IMR-90 (cell line): Measurements from ENCODE around the gene TTC3. TPM values are rescaled to one million over a fixed set of nuclear protein-coding genes. Genes with fewer than 3 reads are reported as not detected.

Experiments used
- ATAC-seq: fragments of 200-7000 bp; cut with Tn5 transposase; 2 replicates; pipeline ENCODE4 v1.9.1; 2020; ENCODE audit warnings: low read depth, mild to moderate bottlenecking, moderate library complexity
- BruUV-seq: library from RNA; stranded (reverse); fragments of 400-500 nt; replicated peaks from 2 replicates; lab custom pipeline; 2021; lab: Mats Ljungman, UMichigan
- CTCF ChIA-PET: fragments of 300-600 bp; formaldehyde crosslinking; extraction: SDS; loops from one replicate; lab custom pipeline; 2021; ENCODE audit warnings: antibody characterized with exemption; lab: Yijun Ruan, JAX
- POLR2A ChIA-PET: fragments of 300-600 bp; sonication (Branson Sonifier 250); formaldehyde crosslinking; loops from one replicate; lab custom pipeline; 2022; ENCODE audit warnings: antibody characterized with exemption; ENCODE audit not compliant: unreplicated experiment; lab: Charles Lee
- DNase-seq: peaks from one replicate; pipeline ENCODE4 v3.0.0; 2013
- H2AFZ ChIP-seq: replicated peaks from 2 replicates; pipeline ENCODE3; 2013; ENCODE audit warnings: low read length, mild to moderate bottlenecking; ENCODE audit not compliant: poor library complexity
- H2AK5ac ChIP-seq: 2 replicates; pipeline ENCODE4 v1.6.1; 2013; ENCODE audit warnings: low read depth, low read length, inconsistent platforms
- H2AK9ac ChIP-seq: replicated peaks from 2 replicates; pipeline ENCODE3; 2013; ENCODE audit warnings: mild to moderate bottlenecking, low read depth, low read length, moderate library complexity; ENCODE audit not compliant: poor library complexity
- H2BK120ac ChIP-seq: 2 replicates; pipeline ENCODE4 v1.6.1; 2013; ENCODE audit warnings: low read depth, low read length, inconsistent platforms
- H2BK15ac ChIP-seq: 3 replicates; pipeline ENCODE4 v1.6.1; 2013; ENCODE audit warnings: low read depth, low read length, inconsistent platforms
- H2BK20ac ChIP-seq: 2 replicates; pipeline ENCODE4 v1.6.1; 2013; ENCODE audit warnings: low read depth, mild to moderate bottlenecking, inconsistent platforms, low read length, moderate library complexity
- H2BK5ac ChIP-seq: 2 replicates; pipeline ENCODE4 v1.6.1; 2013; ENCODE audit warnings: mild to moderate bottlenecking, low read depth, low read length, inconsistent platforms; ENCODE audit not compliant: poor library complexity, severe bottlenecking
- H3K14ac ChIP-seq: replicated peaks from 2 replicates; pipeline ENCODE4 v1.6.1; 2013; ENCODE audit warnings: low read depth, low read length, inconsistent platforms
- H3K18ac ChIP-seq: 2 replicates; pipeline ENCODE4 v1.6.1; 2013; ENCODE audit warnings: low read depth, low read length, control low read depth
- H3K23ac ChIP-seq: 2 replicates; pipeline ENCODE4 v1.6.1; 2013; ENCODE audit warnings: low read depth, low read length, inconsistent platforms
- H3K27ac ChIP-seq: 2 replicates; pipeline ENCODE4 v1.5.1; 2013; ENCODE audit warnings: mild to moderate bottlenecking, control low read depth, low read length; ENCODE audit not compliant: insufficient read depth
- H3K27me3 ChIP-seq: 2 replicates; pipeline ENCODE4 v1.6.1; 2013; ENCODE audit warnings: low read length; ENCODE audit not compliant: control insufficient read depth, insufficient read depth
- H3K36me3 ChIP-seq: 2 replicates; pipeline ENCODE4 v1.6.1; 2013; ENCODE audit warnings: low read length, mixed read lengths; ENCODE audit not compliant: control insufficient read depth, insufficient read depth
- H3K4ac ChIP-seq: 2 replicates; pipeline ENCODE4 v1.6.1; 2013; ENCODE audit warnings: low read depth, low read length, inconsistent platforms
- H3K4me1 ChIP-seq: 2 replicates; pipeline ENCODE4 v1.6.1; 2013; ENCODE audit warnings: low read length, mixed read lengths; ENCODE audit not compliant: control insufficient read depth, insufficient read depth
- H3K4me2 ChIP-seq: 2 replicates; pipeline ENCODE4 v1.6.1; 2013; ENCODE audit warnings: low read depth, mild to moderate bottlenecking, control low read depth, low read length, moderate library complexity
- H3K4me3 ChIP-seq: 2 replicates; pipeline ENCODE4 v1.5.1; 2013; ENCODE audit warnings: low read depth, mild to moderate bottlenecking, control low read depth, low read length, moderate library complexity; ENCODE audit not compliant: insufficient read depth
- H3K56ac ChIP-seq: 2 replicates; pipeline ENCODE4 v1.6.1; 2013; ENCODE audit warnings: low read length, inconsistent platforms; ENCODE audit not compliant: insufficient read depth; ENCODE audit errors: extremely low read depth
- H3K79me1 ChIP-seq, 2 experiments: 2 replicates each; pipeline ENCODE4 v1.6.1; 2013; ENCODE audit warnings: low read length in 2 of 2, inconsistent platforms in 1 of 2, low read depth in 1 of 2
- H3K9ac ChIP-seq: 2 replicates; pipeline ENCODE4 v1.6.1; 2013; ENCODE audit warnings: low read depth, low read length, control low read depth
- H3K9me1 ChIP-seq: 2 replicates; pipeline ENCODE4 v1.6.1; 2013; ENCODE audit warnings: low read length, inconsistent platforms; ENCODE audit not compliant: insufficient read depth
- H3K9me3 ChIP-seq: 2 replicates; pipeline ENCODE4 v1.6.1; 2013; ENCODE audit warnings: low read length; ENCODE audit not compliant: control insufficient read depth, insufficient read depth
- H4K20me1 ChIP-seq: 2 replicates; pipeline ENCODE4 v1.6.1; 2013; ENCODE audit warnings: low read length, inconsistent platforms; ENCODE audit not compliant: insufficient read depth
- H4K5ac ChIP-seq: 2 replicates; pipeline ENCODE4 v1.6.1; 2013; ENCODE audit warnings: mild to moderate bottlenecking, low read depth, low read length, control low read depth
- H4K8ac ChIP-seq, 2 experiments: 2 replicates each; pipeline ENCODE4 v1.6.1; 2013; ENCODE audit warnings: low read depth in 2 of 2, low read length in 2 of 2, control low read depth in 1 of 2, inconsistent platforms in 1 of 2
- H4K91ac ChIP-seq: 2 replicates; pipeline ENCODE4 v1.6.1; 2013; ENCODE audit warnings: low read depth, low read length, inconsistent platforms; ENCODE audit not compliant: insufficient read depth
- MAFK ChIP-seq: IDR thresholded peaks from 2 replicates; pipeline ENCODE4 v1.6.1; 2012; ENCODE audit warnings: low read depth, low read length, improper control_type of control experiment
- POLR2A ChIP-seq: IDR thresholded peaks from 2 replicates; pipeline ENCODE4 v1.6.1; 2012; ENCODE audit warnings: mild to moderate bottlenecking, low read depth, low read length
- RCOR1 ChIP-seq: IDR thresholded peaks from 2 replicates; pipeline ENCODE4 v1.6.1; 2012; ENCODE audit warnings: mild to moderate bottlenecking, low read length, improper control_type of control experiment; ENCODE audit not compliant: insufficient replicate concordance
- RFX5 ChIP-seq: IDR thresholded peaks from 2 replicates; pipeline ENCODE4 v1.8.0; 2012; ENCODE audit warnings: low read depth, mild to moderate bottlenecking, low read length, moderate library complexity
- SMC3 ChIP-seq: fragments of 150-350 bp; IDR thresholded peaks from 2 replicates; pipeline ENCODE4 v1.6.1; 2016; ENCODE audit warnings: low read depth, mild to moderate bottlenecking, antibody characterized with exemption, low read length, moderate library complexity
- WGBS, 2 experiments: methylation state at CpG; one replicate each; pipeline versions ENCODE4 v1.1.5 to v1.1.7; 2013; ENCODE audit warnings: missing lambda C conversion rate in 2 of 2; ENCODE audit not compliant: insufficient read length in 1 of 2; ENCODE audit errors: extremely low coverage in 2 of 2; 5-methylcytosine and 5-hydroxymethylcytosine counted together
- dilution Hi-C: fragments of 300-500 bp; cut with HindIII; formaldehyde crosslinking; loops from one replicate; pipeline ENCODE4 v1.14.3; 2018; ENCODE audit warnings: low sequenced_read_pairs; ENCODE audit not compliant: unreplicated experiment
- in situ Hi-C: fragments of 300-500 bp; cut with MboI; formaldehyde crosslinking; loops from 3 replicates; pipeline ENCODE4 v1.14.3; 2019; ENCODE audit warnings: low sequenced_read_pairs, inconsistent platforms, mixed read lengths
- intact Hi-C: fragments of 100-400 bp; cut with micrococcal nuclease; formaldehyde crosslinking; loops from 2 replicates; pipeline ENCODE4 v1.10.0; 2022
- polyA plus RNA-seq, 3 experiments: library from polyadenylated mRNA; depleted of rRNA; stranded (reverse); fragments of >200 nt; gene quantifications; 2 replicates each; pipeline ENCODE4 v1.2.3, GENCODE V29; 2012; ENCODE audit warnings: low replicate concordance in 1 of 3
- total RNA-seq: library from RNA; depleted of rRNA; stranded (reverse); fragments of >200 nt; gene quantifications from 2 replicates; pipeline ENCODE4 v1.2.3, GENCODE V29; 2012

TTC3 gene
- total and polyA plus RNA-seq, 2 of the 4 experiments (the other 2 are of a cell fraction), result 96.7 to 293 TPM

DNA sequence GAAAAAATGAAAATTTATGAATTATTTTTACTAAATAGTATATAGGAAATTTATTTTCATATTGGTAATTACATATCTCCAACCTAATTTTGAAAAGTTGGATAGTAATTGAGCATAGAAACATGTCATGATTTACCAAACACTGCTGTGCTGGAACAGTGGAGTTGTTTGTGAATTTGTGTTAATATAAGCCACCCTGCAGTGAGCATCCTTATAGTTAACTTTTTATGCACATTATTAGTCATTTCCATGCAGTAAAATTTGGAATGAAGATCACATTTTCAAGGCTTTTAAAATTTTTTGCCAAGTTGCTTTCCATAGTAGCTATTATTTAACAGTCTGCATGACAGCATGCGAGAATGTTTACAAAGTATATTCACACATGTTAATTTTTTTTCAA is 115.8 kb downstream of the TTC3 start:
- CTCF ChIA-PET, result no interaction called here
- H2AFZ ChIP-seq, result no peak overlapping the region
- H4K8ac ChIP-seq, result no peak overlapping the region
- H3K18ac ChIP-seq, result no peak overlapping the region
- no peak overlapping the region for H2AK5ac ChIP-seq
- H3K9ac ChIP-seq, result no peak overlapping the region
- H2BK5ac ChIP-seq, result no peak overlapping the region
- H3K56ac ChIP-seq, result no peak overlapping the region
- peaks cover 46% of the 10 kb centered on the region for H3K36me3 ChIP-seq
- H3K27me3 ChIP-seq, result no peaks in the 10 kb centered on the region
- in situ Hi-C loops (no loop called here), intact Hi-C loops (no loop called here), dilution Hi-C loops (no loop called here)
- TF ChIP-seq RCOR1, result no peak
- no peak for TF ChIP-seq MAFK
- no peak for TF ChIP-seq SMC3
- TF ChIP-seq RFX5, result no peak
- no peak for TF ChIP-seq POLR2A
- H2BK20ac ChIP-seq, result no peak overlapping the region
- no peak for DNase-seq
- H3K14ac ChIP-seq, result no peak overlapping the region
- H3K4ac ChIP-seq, result no peak overlapping the region
- no peak overlapping the region for H3K4me2 ChIP-seq
- no peak overlapping the region for H4K5ac ChIP-seq
- POLR2A ChIA-PET, result no interaction called here
- no peak overlapping the region for H4K91ac ChIP-seq
- peaks cover 16 to 19% of the 10 kb centered on the region in 2 experiments for H3K79me1 ChIP-seq
- no TSS peak for BruUV-seq
- no peak overlapping the region for H2AK9ac ChIP-seq
- H2BK120ac ChIP-seq, result no peak overlapping the region
- H3K9me3 ChIP-seq, result no peaks in the 10 kb centered on the region
- no peak overlapping the region for H3K4me3 ChIP-seq
- H2BK15ac ChIP-seq, result no peak overlapping the region
- H4K20me1 ChIP-seq, result peaks cover 7% of the 10 kb centered on the region; the same call in 1 of the 2 replicates
- ATAC-seq, result no peak
- H3K4me1 ChIP-seq, result no peaks in the 10 kb centered on the region
- no CpG with 5 or more reads among the region's 1 CpG for WGBS, 2 experiments
- no peak overlapping the region for H3K23ac ChIP-seq
- H3K9me1 ChIP-seq, result no peaks in the 10 kb centered on the region
- H3K27ac ChIP-seq, result no peak overlapping the region
